ENCODE data around the gene EPHA4. TPM values are rescaled to one million over a fixed set of nuclear protein-coding genes. Genes with fewer than 3 reads are reported as not detected.

The EPHA4 gene
- total and polyA plus RNA-seq, 2 of the 4 experiments (the other 2 are of a cell fraction) = 36.9 to 132 TPM

DNA sequence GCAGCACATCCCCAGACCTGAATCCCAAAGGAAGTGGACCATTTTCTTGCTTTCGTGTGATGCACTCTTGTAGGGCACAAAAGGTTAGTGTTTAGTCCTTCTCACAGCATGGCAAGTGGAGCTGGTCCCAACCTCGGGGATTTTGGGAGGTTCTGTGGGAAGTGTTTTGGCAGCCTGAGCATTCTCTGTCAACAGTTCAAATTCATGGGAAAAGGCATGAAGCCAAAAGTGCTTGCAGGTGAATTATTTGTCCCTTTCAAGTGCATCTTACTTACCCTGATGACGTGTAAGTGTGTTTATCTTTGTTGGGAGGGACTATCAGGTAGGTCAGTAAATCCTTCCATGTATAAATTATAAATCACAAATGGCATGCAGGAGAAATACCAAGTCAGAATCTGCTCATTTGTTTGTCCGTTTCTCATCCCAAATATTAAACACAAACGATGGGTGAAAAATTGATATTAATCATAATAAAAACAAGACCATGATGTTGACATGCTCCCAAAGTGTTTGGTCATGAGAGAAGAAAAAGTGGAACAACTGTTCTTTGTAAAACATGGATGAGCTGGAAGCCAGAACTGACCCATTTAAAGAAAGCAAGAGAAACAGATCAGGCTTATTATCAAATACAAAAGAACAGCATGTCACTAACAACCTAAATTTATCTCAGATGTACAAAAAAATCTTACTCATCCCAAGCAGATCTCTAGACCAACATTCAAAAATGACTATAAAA, 57.6 kb downstream of the EPHA4 start:
- H3K14ac ChIP-seq (replicated peaks; ENCODE audit: low read depth, low read length) = no peak overlapping the region
- peak overlapping the region; percentile 44 for H2AK9ac ChIP-seq (replicated peaks; ENCODE audit: low read depth, low read length, poor library complexity)
- H4K91ac ChIP-seq (ENCODE audit: insufficient read depth, low read depth, low read length) = no peak overlapping the region
- no peak overlapping the region for H2BK5ac ChIP-seq (ENCODE audit: low read depth, low read length, poor library complexity, severe bottlenecking)
- H2BK15ac ChIP-seq (ENCODE audit: low read depth, low read length) = no peak overlapping the region
- WGBS, 2 experiments (ENCODE audit: extremely low coverage in 2 of 2, insufficient read length in 1 of 2) = 100% methylated on average over 1 of the region's 5 CpGs; no CpG with 5 or more reads in 1 of the 2 experiments
- H3K27ac ChIP-seq (ENCODE audit: insufficient read depth, low read length) = no peak overlapping the region
- no peak for TF ChIP-seq POLR2A (IDR thresholded peaks at IDR 0.05; ENCODE audit: low read depth, low read length)
- no peak for TF ChIP-seq MXI1 (IDR thresholded peaks at IDR 0.05; ENCODE audit: borderline replicate concordance, low read depth, low read length)
- TF ChIP-seq MAFK (IDR thresholded peaks at IDR 0.05; ENCODE audit: low read depth, low read length) = no peak
- no peak for TF ChIP-seq RFX5 (IDR thresholded peaks at IDR 0.05; ENCODE audit: low read depth, low read length)
- no peak for TF ChIP-seq CEBPB (IDR thresholded peaks at IDR 0.05; ENCODE audit: low read depth, low read length)
- TF ChIP-seq NFE2L2 (IDR thresholded peaks at IDR 0.05; ENCODE audit: low read depth, low read length) = no peak
- TF ChIP-seq, protein P1, sequence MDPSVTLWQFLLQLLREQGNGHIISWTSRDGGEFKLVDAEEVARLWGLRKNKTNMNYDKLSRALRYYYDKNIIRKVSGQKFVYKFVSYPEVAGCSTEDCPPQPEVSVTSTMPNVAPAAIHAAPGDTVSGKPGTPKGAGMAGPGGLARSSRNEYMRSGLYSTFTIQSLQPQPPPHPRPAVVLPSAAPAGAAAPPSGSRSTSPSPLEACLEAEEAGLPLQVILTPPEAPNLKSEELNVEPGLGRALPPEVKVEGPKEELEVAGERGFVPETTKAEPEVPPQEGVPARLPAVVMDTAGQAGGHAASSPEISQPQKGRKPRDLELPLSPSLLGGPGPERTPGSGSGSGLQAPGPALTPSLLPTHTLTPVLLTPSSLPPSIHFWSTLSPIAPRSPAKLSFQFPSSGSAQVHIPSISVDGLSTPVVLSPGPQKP (IDR thresholded peaks at IDR 0.05; ENCODE audit: borderline replicate concordance, low read depth, low read length) = no peak
- no peak for TF ChIP-seq MAZ (IDR thresholded peaks at IDR 0.05; ENCODE audit: borderline replicate concordance, low read depth, low read length)
- no peak for TF ChIP-seq CHD1 (IDR thresholded peaks at IDR 0.05; ENCODE audit: low read depth, low read length)
- TF ChIP-seq, protein P2, sequence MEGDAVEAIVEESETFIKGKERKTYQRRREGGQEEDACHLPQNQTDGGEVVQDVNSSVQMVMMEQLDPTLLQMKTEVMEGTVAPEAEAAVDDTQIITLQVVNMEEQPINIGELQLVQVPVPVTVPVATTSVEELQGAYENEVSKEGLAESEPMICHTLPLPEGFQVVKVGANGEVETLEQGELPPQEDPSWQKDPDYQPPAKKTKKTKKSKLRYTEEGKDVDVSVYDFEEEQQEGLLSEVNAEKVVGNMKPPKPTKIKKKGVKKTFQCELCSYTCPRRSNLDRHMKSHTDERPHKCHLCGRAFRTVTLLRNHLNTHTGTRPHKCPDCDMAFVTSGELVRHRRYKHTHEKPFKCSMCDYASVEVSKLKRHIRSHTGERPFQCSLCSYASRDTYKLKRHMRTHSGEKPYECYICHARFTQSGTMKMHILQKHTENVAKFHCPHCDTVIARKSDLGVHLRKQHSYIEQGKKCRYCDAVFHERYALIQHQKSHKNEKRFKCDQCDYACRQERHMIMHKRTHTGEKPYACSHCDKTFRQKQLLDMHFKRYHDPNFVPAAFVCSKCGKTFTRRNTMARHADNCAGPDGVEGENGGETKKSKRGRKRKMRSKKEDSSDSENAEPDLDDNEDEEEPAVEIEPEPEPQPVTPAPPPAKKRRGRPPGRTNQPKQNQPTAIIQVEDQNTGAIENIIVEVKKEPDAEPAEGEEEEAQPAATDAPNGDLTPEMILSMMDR (conservative IDR thresholded peaks at IDR 0.05; ENCODE audit: low read depth, low read length) = no peak
- TF ChIP-seq BHLHE40 (IDR thresholded peaks at IDR 0.05; ENCODE audit: low read depth, low read length) = no peak
- TF ChIP-seq, protein P3, sequence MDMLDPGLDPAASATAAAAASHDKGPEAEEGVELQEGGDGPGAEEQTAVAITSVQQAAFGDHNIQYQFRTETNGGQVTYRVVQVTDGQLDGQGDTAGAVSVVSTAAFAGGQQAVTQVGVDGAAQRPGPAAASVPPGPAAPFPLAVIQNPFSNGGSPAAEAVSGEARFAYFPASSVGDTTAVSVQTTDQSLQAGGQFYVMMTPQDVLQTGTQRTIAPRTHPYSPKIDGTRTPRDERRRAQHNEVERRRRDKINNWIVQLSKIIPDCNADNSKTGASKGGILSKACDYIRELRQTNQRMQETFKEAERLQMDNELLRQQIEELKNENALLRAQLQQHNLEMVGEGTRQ (IDR thresholded peaks at IDR 0.05; ENCODE audit: low read depth, low read length) = no peak
- DNase-seq = no peak
- ChIA-PET POLR2A (ENCODE audit: unreplicated experiment) (no interaction called here), CTCF (no interaction called here)
- H3K9me3 ChIP-seq (ENCODE audit: control insufficient read depth, insufficient read depth, low read length) = no peaks in the 10 kb centered on the region
- H4K5ac ChIP-seq (ENCODE audit: low read depth, low read length) = no peak overlapping the region
- H3K79me1 ChIP-seq (ENCODE audit: low read depth in 1 of 2, low read length in 2 of 2) = peaks cover 12 to 20% of the 10 kb centered on the region in 2 experiments
- H3K9ac ChIP-seq (ENCODE audit: low read depth, low read length) = no peak overlapping the region
- no peak overlapping the region for H3K4me3 ChIP-seq (ENCODE audit: insufficient read depth, low read depth, low read length)
- H3K23ac ChIP-seq (ENCODE audit: low read depth, low read length) = no peak overlapping the region
- no peak overlapping the region for H2BK120ac ChIP-seq (ENCODE audit: low read depth, low read length)
- no peak overlapping the region for H2AK5ac ChIP-seq (ENCODE audit: low read depth, low read length)
- H3K9me1 ChIP-seq (ENCODE audit: insufficient read depth, low read length) = peaks cover 13% of the 10 kb centered on the region; the same call in 1 of the 2 replicates
- H3K36me3 ChIP-seq (ENCODE audit: control insufficient read depth, insufficient read depth, low read length) = peaks cover 3% of the 10 kb centered on the region; the same call in 1 of the 2 replicates
- no TSS peak for BruUV-seq (replicated peaks)
- no peak overlapping the region for H2AFZ ChIP-seq (replicated peaks; ENCODE audit: low read length, poor library complexity)
- in situ Hi-C loops (cut with MboI; ENCODE audit: low sequenced_read_pairs) = no loop called here
- H3K27me3 ChIP-seq (ENCODE audit: control insufficient read depth, insufficient read depth, low read length) = no peaks in the 10 kb centered on the region
- H3K56ac ChIP-seq (ENCODE audit: extremely low read depth, insufficient read depth, low read length) = no peak overlapping the region
- H3K4me1 ChIP-seq (ENCODE audit: control insufficient read depth, insufficient read depth, low read length) = peaks cover 11% of the 10 kb centered on the region
- no peak overlapping the region for H3K18ac ChIP-seq (ENCODE audit: low read depth, low read length)
- peak overlapping the region; percentile 19; the same call in 1 of the 2 replicates for H3K4ac ChIP-seq (ENCODE audit: low read depth, low read length)
- ATAC-seq (ENCODE audit: low read depth) = no peak
- H3K4me2 ChIP-seq (ENCODE audit: low read depth, low read length) = no peak overlapping the region
- H4K8ac ChIP-seq (ENCODE audit: low read depth in 2 of 2, low read length in 2 of 2) = no peak overlapping the region
- dilution Hi-C loops (cut with HindIII; ENCODE audit: low sequenced_read_pairs, unreplicated experiment) = no loop called here
- intact Hi-C loops (cut with micrococcal nuclease) = loop anchor here (5.0 kb wide), 1 partner anchor 48 kb away; no protein-coding TSS in a partner anchor
- no peak overlapping the region; the same call in 1 of the 2 replicates for H2BK20ac ChIP-seq (ENCODE audit: low read depth, low read length)
- 0 out of 2 replicates have a peak, but pooled peaks cover 5% of the 10 kb centered on the region for H4K20me1 ChIP-seq (ENCODE audit: insufficient read depth, low read length)
